ENCODE data around the gene ZSWIM4.

GRCh38 chr19:13872339-13872694 is 77.1 kb downstream of the ZSWIM4 start:
- TF ChIP-seq EP300 (IDR thresholded peaks at IDR 0.05) (no peak), POLR2A (IDR thresholded peaks at IDR 0.05) (no peak)
- TF ChIP-seq, protein P1, sequence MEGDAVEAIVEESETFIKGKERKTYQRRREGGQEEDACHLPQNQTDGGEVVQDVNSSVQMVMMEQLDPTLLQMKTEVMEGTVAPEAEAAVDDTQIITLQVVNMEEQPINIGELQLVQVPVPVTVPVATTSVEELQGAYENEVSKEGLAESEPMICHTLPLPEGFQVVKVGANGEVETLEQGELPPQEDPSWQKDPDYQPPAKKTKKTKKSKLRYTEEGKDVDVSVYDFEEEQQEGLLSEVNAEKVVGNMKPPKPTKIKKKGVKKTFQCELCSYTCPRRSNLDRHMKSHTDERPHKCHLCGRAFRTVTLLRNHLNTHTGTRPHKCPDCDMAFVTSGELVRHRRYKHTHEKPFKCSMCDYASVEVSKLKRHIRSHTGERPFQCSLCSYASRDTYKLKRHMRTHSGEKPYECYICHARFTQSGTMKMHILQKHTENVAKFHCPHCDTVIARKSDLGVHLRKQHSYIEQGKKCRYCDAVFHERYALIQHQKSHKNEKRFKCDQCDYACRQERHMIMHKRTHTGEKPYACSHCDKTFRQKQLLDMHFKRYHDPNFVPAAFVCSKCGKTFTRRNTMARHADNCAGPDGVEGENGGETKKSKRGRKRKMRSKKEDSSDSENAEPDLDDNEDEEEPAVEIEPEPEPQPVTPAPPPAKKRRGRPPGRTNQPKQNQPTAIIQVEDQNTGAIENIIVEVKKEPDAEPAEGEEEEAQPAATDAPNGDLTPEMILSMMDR (IDR thresholded peaks at IDR 0.05) = no peak

Measured in stomach (tissue), 4 donors.